ENCODE measurements around the gene ARHGAP42.

DNA sequence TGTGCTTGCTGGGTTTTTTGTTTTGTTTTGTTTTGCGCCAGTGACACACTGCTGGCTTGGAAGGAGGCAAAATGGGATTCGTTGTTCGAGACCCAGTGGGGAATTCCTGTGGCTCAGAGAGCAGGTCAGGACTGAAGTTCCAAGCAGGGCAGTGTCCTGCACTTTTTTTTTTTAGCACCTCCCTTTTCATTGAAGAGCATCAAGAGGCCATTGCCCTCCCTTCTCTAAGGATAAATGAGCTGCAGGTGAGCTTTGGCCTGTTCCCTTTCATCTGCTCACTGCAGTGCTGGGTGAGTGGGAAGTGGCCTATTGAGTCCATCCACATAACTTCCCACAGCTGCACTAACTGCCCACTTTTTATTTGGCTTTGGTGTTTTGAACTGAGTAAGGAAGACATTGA is 87.8 kb downstream of the ARHGAP42 start:
- TF ChIP-seq CTCF (conservative IDR thresholded peaks at IDR 0.05; ENCODE audit: low read depth, low read length) (no peak), FOS (IDR thresholded peaks at IDR 0.05; ENCODE audit: low read depth, low read length) (no peak), RCOR1 (IDR thresholded peaks at IDR 0.05; ENCODE audit: insufficient replicate concordance, low read length) (no peak), MAZ (IDR thresholded peaks at IDR 0.05; ENCODE audit: borderline replicate concordance, low read depth, low read length) (no peak), CEBPB (IDR thresholded peaks at IDR 0.05; ENCODE audit: low read depth, low read length) (no peak)

Measured in IMR-90 (cell line).